Upper lobe of left lung (tissue), 4 donors: Measurements from ENCODE around the gene TOP1.

Experiments used
- CTCF ChIP-seq, 6 experiments: fragments of 450-650 bp in 4 of 6; fragments of 200-600 bp in 2 of 6; sonication (generic) in 2 of 6; IDR thresholded peaks; one replicate each; pipeline ENCODE4 v1.5.1; 2016 to 2019; ENCODE audit warnings: antibody characterized with exemption in 6 of 6
- POLR2AphosphoS5 ChIP-seq, 2 donors: sonication (generic); formaldehyde crosslinking; IDR thresholded peaks; one replicate each; pipeline ENCODE4 v1.5.1; 2017; ENCODE audit warnings: antibody characterized with exemption in 2 of 2

GRCh38 chr20:40999841-41000240 lies 28.8 kb upstream of the TOP1 start:
- no peak for TF ChIP-seq CTCF (IDR thresholded peaks at IDR 0.05)
- TF ChIP-seq POLR2AphosphoS5 (IDR thresholded peaks at IDR 0.05): no peak
